Activated T-helper 1 cell treated with anti-CD3 and anti-CD28 coated beads, Interleukin-2, amount 50 U/mL, for 16 hours (primary cell): Measurements from ENCODE around the gene HPS4.

ENCODE experiments used
- DNase-seq, 2 donors: peaks; one replicate each; pipeline ENCODE4 v3.0.0-alpha.2; 2020; ENCODE audit warnings: low read depth in 1 of 2, low spot score in 1 of 2

The HPS4 gene

DNA sequence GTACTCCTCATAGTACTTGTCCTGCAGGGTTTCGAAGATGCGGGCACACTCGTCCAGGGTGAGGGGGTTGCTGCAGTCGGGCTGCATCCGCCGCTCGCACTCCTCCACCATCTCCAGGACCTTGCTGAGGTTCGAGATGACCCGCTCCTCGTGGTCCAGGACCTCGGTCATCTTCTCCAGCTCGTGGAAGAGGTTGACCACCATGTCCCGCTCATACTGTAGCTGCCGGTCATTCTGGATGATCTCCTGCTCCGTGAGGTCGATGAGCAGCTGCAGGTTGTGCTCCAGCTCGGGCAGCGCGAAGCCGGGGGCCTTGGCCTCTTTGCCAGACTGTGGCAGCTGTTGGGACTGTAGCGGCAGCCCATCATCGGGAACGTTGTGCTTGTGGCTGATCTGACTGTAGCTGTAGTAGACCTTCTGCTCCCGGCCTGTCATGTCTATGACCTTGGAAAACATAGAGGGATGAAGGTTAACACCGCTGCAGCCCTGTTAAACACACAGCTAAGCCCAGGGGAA lies 15.7 kb upstream of the HPS4 start:
- no peak for DNase-seq

DNA sequence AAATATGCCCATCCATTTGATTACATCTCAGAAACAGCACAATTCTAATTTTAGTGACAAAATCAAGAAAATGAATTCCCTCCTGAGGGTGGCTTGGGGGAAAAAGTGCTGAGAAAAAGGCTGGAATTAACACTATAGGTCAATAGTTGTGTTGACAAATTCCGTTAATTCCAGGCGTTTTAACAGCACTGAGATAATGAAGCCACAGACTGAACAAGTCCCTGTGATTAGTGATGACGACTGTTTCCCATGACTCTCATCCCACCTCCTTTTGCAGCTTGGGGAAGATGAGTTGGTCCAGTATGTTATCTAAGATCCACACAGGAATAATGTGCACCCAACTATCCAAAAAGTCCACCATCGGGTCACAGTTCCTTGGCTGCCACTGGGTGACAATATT lies 12.9 kb upstream of the HPS4 start:
- no peak for DNase-seq

DNA sequence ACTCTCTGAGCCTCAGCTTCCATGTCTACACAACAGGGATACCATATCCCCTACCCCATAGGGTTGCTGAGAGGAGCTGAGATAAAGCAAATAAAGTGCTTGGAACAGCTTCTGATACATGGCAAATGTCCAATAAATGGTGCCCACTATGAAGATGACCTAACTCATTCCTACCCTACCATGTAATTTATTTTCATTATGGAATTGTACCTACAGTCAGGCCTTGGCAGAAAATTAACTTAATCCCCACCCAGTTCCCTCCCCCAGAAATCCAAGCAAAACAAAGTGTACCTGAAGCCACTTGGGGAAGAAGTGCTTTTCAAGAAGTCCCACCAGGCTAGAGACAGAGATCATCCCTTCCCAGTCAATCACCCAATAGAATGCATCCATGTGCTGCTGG lies 10.9 kb upstream of the HPS4 start:
- no peak for DNase-seq

DNA sequence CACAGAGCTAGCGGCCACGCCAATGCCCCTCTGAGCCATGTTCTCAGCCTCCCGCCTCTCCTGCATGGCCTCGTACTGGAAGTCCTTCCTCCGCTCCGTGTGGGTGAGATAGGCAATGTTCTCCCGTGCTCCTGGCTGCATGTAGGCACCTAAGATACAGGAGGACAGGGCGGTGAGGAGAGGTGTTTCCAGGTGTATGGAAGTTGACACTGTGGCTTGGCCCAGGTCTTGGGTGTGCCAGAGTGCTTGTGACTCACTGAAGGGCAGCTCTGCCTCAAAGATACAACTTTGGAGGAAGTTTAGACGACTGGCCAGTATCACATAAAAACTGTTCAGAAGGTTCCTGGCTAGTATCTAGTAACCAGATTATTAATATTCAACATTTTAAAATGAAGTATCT lies 8.6 kb upstream of the HPS4 start:
- DNase-seq = no peak

DNA sequence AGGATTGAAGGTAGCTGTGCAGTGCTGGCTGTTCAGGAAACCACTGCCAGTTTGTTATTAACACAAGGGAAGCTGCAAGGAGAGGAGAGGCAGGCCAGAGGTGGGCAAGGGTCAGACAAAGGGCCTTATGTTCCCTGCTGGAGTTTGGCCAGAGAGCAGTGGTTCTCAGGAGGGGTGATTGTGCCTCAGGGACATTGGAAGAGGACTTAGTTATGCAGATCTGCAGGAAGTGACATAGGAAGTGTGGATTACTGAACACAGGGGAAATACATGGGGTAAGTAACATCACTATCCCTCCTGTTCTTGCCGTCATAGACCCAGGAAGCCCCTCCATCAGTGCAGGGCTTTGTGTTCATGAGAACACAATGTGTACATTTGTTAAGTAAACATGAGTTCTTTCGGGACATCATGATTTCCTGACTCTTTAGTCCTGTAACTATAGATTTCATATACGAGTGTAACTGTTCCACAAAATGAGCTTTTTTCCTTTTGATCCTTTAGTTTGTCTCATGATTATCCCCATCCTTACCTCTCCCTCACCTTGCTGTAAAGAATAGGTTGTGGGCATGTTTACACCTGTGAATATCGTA lies 6.0 kb upstream of the HPS4 start:
- no peak for DNase-seq

DNA sequence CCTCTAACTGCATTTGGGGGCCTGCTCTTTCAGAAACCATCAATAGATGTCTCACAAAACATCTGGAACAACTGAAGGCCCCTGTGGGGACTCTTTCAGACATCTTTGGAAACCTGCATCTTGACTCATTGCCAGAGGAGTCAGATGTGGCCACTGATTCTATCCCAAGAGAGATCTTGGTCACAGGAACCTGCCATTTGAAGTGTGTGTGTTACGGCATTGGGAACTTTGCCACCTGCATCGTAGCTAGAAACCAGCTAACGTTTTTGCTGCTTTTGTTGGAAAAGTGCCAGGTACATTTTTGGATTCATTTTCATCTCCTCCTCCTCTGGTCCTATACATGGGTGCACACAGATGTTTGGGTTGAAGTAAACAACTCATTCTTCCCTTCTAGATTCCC lies 4.4 kb upstream of the HPS4 start:
- no peak for DNase-seq

DNA sequence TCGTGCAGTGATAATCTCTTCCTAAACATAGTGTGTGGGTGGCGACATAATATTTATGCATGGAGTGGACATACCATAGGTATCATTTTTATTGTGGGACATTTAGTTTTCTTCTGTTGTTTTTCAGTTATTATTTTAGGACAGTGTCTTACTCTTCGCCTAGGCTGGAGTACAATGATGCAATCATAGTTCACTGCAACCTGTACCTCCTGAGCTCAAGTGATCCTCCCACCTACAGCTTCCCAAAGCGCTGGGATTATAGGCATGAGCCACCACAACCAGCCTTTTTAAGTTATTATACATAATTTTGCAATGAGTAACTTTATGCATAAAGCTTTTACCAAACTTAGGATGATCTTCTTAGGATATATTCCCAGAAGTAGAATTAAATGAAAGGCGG lies 2.8 kb upstream of the HPS4 start:
- DNase-seq = no peak

DNA sequence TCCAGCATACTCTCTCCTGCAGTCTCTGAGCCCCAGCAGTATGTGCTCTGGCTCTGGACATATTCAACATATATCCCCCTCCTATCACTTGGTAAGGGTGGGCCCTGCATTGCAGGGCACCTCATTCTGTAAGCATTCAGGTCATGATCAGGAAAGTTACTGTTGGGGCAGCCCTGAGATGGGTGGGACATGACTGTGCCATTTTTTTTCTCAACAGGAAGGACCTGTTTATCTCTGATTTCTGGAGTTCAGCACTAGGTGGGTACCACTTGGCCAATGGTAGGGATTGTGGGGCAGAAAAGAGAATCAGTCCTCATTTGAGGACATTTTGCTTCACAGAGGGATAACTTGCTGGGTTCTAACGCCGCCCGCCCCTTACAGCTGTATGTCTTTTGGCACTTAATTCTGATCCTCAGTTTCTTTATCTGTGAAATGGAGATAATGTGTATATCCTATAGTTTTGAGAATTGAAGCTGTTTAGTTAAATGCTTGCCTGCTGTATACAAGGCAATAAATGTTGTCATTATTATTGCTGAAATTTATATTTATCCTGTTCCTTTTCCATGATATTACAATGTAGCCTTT lies 2.3 kb upstream of the HPS4 start:
- DNase-seq = no peak

DNA sequence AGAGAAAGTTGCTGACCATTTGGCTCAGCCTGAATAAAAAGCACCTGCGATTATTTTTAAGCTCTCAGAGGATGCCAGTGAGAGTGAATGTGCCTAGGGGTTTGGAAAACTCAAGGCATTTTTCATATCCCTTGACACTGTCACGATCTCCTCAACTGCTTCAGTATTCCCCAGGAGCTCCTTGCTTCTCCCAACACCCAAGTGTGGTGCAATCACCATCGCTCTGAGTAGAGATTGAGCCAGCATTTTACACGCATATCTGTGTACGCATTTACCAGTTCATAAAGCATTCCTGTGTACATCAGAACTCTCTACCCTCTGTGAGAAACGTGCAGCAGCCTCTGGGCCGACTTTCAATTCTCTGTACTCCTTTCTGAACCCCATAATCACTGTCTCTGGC lies 1.4 kb upstream of the HPS4 start:
- no peak for DNase-seq

DNA sequence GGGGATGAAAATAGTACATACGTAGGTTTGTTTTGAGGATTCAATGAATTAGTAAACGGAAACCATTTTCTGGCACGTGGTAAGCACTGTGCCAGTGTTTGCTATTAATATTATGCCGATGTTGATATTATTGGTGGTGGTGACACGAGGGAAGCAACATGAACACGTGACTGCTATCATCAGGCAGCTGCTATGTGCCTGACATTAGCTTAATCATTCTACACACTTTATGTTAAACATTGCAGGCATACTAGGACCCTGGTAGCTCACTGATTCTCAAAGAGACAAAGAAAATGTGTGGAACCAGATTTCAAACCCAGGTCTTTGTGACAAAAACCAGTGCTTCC lies 750 bp upstream of the HPS4 start:
- DNase-seq = no peak

DNA sequence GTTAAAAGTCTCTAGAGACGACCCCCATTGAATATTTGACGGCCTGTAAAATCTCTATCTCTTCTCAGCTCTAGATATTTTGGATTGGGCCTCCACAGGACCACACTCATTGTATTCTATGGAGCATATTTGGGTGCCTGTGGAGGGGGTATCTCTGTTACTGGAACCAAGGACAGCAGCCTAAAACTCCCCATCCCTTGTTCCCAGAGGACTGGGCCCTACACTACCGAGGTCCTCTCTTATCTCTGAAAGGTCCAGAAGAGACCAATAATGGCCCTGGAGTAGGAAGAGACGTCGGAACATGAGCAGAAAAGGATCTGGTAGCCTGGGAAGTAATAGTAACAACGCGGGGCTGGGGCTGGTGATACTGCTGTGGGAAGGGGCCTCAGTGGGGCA lies 542 bp downstream of the HPS4 start:
- DNase-seq = no peak

DNA sequence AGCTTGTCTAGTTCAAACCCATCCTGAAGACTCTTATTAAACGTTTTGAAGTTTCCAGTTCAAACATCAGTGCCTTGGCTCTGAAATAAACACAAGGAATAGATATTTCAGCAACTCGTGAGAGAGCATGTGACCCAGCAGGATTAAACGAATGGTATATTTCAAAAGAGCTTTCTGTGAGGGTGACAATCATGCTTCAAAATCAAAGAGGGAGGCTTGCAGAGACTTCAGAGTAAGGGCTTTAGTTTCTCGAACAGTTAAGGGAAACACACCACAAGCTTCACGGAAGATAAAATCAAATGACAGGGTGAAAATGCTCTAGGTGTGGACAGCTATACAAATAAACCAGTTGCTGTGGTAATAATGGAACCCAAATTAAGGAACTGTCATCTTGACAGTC lies 1.4 kb downstream of the HPS4 start:
- no peak for DNase-seq

DNA sequence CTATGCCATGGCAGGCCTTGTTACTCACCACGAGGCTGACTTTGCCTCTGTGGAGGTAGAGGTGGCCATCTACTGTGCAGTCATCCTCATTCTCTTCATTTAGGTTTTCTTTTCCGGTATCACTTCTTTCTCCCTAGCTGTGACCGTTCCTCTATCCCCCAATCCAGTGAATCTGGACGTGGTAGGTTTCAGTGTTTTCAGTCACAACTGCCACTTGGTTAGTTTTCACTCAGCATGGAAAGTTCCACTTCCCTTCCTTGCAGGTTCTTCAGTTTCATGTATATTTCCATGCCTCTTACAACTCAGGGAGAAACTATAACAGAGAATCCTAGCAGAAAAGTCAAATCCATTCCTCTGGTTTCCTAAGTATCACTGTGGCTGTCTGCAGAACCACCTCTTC lies 1.9 kb downstream of the HPS4 start:
- DNase-seq = no peak

DNA sequence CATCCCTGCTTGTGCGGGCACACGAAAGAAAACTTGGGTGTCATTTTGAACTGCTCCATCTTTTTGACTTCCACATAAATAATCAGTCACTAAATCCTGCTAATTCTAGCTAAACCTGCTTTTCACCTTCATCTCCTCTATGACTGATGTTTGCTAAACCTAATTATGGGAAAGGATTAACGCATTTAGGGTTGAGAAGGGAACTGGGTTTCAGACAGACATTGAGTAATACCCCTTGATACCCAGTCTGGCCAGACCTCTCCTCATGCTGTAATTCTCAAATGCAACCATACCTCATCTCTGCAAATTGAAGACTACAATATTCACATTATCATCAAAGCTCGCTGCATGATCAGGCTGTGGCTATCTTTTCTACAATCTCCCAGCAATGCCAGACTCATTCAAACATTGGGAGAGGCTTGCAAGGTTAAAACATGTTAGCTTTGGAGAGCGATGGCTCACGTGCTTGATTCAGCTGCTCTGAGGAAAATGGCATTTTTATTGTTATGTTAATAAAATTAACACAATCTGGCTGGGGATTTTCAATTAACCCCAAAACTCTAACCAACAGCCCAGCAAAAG lies 2.4 kb downstream of the HPS4 start:
- DNase-seq = no peak

DNA sequence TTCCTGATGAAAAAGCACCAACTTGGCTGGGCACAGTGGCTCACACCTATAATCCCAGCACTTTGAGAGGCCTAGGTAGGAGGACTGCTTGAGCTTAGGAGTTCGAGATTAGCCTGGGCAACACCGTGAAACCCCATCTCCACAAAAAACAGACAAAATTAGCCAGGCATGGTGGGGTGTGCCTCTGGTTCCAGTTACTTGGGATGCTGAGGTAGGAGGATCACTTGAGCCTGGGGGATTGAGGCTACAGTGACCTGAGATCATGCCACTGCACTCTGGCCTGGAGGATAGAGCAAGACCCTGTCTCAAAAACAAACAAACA lies 3.0 kb downstream of the HPS4 start:
- DNase-seq = no peak

DNA sequence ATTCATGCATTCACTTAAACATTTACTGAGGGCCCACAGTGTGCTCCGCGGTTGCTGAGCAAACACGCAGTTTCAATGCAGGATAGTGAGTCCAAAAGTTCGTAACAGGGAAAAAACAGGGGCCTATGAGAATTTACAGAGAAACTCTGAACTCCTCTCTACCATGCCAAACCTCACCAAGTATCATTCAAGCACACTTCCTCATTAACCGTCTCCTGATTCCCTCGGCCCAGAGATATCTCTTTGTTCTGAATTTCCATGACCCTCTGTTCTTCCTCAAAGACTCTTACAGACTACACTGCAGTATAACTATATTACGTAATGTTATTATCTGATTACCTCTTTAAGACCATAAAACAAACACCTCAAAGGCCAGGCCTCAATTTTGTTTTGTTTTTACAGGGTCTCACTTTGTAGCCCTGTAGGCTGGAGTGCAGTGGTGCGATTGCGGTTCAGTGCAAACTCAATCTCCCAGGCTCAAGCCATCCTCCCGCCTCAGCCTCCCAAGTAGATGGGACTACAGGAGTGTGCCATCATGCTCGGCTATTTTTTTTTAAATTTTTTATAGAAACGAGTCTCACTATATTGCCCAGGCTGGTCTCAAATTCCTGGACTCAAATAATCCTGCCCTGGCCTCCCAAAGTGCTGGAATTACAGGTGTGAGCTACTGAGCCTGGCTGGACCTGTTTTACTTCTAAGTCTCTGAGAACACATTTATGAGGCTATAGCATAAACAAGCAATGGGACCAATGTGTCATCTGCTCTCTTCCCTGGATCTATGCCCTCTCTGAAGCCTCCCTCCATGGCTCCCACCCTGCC lies 3.6 kb downstream of the HPS4 start:
- DNase-seq = no peak

DNA sequence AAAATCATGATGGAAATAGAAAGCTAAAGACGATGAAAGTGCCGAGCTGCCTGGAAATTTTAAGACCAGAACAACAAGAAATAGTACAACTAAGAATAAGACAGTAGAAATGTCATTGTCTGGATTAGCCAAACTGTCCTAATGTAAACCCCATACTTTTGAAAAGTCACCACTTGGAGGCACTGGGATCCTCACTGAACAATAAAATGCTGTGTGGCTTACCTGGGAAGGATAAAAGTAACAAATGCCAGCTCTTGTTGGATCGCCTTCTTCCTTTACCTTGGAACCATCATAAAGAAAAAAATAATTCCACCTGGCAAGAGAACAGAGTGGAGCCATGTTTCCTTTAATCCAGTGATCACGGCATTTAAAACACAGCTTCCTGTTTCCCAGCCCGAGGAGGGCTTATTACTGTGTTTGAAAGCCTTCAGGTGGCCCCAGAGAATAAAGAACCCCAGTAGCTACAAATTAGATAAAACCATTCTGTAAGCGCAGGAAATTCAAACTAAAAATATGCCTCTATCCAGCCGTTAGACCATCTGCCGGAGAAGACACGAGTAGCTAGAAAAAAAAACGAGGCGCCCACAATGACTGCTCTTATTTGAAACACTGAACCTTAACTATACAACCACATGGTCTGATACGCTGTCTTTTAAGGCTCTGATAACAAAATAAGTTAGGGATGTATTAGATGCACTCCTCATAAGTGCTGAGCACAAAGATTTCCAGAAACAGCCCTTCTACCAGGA lies 4.4 kb downstream of the HPS4 start:
- no peak for DNase-seq

DNA sequence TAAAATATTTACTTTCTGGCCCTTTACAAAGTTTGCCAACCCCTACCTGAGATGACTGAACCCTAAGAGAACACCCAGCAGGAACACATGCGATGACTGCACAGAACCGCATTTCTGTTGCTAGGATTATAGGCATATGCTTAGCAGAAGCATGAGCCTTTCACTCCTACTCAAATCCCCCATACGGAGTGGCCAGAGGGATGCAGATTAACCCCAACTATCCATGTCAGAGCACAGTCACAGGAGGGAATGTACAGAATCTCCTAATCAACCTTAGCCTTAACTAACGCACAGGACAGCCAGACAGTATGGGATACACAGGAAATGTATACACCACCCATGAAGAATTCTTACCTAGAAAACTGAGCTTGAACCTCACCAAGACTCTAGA lies 6.2 kb downstream of the HPS4 start:
- no peak for DNase-seq

DNA sequence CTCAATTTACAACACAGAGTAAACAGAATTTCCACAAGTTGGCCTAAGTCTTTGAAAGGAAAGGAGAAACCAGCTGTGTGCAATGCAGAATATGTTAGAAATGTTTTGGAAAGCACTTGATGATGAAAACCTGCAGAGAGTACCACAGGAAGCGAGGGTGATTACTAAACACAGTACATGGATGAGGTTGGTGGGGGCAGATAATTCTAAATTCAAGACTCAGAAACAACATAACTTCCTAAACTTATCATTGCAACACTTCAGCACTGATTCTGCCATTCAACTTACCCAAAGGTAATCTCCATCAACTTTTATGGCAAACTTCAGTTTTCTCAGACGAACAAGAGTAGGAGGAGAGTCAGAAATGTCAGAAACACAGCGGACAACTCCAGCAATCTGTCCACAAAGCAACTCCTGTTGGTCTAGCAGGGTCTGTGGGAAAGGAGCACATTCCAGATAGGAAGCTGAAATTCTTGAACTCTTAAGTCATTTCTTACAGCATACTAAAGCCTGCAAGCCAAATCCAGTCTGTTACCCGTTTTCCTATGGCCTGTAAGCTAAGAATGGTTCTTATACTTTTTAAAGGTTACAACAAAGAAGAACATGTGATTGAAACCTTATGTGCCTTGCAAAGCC lies 6.8 kb downstream of the HPS4 start:
- DNase-seq = no peak

DNA sequence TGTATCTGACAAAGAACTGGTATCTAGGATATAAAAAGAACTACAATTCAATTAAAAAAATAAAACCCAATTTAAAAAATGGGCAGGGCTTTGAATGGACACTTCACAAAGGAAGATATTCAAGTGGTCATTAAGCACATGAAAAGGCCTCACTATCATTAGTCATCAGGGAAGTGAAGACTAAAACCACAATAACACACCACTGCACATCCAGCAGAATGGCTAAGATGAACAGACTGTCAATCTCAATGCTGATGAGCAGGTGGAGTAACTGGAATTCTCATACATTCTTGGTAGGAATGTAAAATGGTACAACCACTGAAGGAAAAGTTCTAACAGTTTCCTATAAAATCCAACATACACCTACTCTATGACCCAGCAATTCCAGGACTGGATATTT lies 8.9 kb downstream of the HPS4 start:
- DNase-seq = no peak

DNA sequence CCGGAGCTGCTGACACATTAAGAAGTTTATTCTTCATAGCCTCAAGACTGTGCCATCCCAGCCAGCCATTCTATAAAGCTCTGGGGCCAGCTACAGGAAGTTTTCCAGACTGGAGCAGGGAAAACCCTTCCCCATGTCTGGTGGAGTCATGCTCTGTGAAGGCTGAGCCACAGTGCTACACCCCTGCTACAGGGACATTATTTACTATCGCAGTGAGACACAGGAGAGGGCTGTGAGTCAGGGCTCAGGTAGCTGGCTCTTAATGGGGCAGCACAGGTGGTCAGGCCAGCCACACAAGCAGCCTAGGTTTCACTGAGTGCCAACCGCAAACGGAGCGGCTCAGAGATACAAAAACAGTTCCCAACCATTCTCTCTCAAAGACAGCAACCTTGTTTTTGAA lies 12.1 kb downstream of the HPS4 start:
- no peak for DNase-seq
